RPMI8226 (cell line): ENCODE measurements around the gene GP2.
"Not testable (repeated sequence)": the region's sequence is repeated elsewhere in the genome, so short reads cannot be mapped to it uniquely, and the experiment has no call there.

Source experiments
- DNase-seq: peaks from one replicate; pipeline ENCODE4 v3.0.0-alpha.2; 2015

GP2 gene

DNA sequence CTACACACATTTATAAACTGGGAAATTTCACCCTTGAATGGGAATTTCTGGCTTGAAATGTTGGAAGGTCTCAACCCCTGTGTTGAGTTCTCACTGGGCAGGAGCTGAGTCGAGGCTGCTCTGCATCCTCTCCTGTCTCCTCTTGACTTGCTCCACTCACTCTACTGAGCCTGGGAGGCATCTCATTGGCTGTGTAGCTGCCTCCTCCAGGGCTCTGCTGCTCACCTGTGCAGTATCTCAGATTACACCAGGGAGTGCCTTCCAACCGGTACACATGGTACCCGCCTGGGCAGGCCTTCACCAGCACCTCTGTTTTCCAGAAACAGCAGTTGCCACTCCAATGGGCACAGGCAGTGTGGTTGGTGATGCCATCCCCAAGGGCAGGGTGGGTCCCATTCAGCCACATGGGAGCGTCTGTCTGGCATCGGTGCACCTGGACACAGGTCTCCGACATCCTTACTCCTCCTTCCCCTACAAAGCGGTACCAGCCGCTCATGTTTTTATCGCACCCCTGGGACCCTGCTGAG, 3.7 kb downstream of the GP2 start:
- no peak for DNase-seq

DNA sequence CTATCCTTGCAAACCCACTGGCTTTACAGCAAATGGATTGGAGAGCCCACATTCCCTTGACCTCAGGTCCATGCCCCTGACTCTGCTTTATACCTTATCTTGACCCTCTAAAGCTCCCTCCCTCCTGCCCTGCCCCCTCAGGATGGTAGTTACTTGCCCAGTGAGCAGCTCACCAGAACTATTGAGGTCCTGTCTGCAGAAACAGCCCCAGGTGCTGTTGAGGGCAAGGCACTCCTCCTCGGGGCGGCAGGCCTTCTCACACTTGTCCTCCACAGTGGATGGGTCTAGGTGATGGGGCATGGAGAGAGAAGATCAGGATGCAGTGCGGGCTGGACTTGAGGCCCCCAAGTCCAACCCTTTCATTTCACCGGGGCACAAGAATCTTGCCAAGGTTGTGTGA, 4.6 kb downstream of the GP2 start:
- no peak for DNase-seq

DNA sequence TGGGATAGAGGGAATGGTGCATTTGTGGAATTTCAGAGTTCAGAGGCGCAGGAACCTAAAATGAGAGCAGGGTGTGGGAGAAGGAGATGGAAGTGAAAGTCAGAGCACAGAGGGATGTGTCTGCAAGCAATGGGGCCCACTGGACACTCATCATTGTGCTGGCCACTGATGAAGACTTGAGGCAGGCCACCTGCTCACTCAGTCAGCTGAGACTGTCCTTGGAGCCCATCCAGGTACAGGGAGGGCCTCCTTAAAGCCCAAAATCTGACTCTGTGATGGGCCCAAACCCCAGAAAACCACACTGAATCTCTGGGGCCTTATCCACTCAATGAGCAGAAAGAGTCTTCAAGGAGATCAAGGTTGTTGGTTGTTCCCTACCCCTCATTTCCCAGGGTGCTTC, 5.6 kb downstream of the GP2 start:
- DNase-seq: no peak

DNA sequence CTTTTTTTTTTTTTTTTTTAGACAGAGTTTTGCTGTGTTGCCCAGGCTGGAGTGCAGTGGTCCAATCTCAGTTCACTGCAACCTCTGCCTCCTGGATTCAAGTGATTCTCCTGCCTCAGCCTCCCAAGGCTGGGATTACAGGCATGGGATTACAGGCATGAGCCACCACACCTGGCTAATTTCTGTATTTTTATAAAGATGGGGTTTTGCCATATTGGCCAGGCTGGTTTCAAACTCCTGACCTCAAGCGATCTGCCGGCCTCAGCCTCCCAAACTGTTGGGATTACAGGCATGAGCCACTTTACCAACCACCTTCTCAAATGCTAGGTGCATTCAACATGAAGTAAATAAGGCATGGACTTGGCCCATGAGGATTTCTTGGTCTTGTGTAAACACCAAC, 6.3 kb downstream of the GP2 start:
- not testable (repeated sequence) for DNase-seq

DNA sequence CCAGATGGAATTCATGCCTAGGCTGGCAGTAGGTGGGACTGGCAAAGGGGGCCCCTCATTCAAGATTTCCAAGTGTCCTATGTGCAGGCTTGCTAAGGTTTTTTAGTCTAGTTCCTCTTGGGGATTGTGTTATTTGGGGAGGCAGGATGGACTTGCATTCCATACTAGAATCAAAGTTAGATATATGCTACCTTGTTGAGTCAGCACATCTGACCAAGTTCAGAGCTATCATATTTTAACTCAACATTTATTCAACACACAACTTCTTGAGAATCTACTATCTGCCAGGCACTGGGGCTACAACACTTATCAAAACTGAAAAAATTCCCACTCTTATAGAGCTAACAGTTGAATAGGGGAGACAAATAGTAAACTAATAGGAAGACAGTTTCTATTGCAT, 6.7 kb downstream of the GP2 start:
- no peak for DNase-seq

DNA sequence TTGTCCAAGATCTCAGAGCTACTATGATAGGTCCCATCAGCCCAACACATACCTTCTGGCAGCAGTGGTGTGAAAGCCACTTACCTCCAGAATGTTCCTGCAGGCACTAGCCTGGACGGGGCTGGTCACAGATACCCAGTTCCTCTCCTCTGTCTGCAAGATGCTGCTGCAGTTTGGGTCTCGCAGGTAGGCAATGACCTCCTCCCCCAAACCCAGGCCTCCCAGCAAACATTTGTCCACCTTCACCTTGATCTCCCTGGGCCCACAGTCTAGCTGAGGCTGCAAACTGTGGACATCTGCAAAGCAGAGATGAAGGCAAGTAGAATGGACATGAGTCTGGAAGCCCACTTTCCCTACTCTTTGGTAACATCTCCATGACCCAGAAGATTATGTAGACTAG, 7.1 kb downstream of the GP2 start:
- no peak for DNase-seq

DNA sequence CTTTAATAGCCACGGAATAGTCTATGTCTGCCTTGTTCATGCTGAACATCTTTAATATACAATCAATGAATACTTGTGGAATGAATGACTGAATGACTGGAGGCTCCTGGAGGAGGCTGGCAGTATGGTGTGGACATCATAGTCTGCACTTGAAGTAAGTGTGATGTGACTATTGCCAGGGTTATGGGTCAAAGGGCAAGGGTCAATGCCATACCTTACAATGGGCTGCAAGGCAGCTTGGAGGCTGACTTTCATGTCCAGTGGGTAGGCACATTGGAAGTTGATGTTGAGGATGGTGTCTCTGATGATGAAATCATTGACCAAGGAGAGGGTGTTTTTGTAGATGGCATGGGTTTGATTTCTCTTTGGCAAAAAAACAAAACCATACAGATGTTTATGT, 7.9 kb downstream of the GP2 start:
- DNase-seq: no peak

DNA sequence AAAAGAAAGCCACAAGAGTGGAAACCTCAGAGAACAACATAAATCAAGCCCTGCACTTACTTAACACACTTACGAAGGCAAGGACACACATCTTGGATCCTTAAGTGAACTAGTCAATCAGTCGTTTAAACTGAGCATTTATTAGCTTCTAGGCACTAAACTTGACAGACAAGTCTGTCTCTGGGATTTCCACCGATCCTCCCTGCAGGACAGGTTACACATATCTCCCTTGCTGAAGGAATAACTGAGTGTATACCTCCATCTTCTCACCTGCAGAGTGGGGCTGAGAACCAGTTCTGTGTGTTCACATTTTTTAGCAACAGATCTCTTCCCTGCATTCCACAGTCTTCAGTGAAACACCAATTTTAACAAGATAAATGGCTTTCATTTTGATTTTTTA, 8.9 kb downstream of the GP2 start:
- no peak for DNase-seq

DNA sequence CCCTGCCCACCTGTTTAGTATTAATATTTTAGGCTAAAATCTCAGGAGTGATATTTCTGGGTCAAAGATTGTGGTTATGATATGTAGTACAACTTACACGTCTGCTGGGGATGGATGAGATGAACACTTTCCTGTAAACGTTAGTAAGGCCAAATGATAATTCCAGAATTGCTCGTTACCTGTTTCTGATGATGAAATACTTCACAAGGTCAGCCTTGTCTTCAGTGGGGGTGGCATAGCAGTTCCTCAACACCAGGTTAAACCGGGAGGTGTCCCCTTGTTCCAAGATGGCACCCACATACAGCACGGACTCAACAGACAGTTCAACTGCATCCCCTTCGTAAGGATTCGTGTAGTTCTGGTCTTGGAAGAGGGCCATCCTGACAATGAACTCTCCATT, 9.3 kb downstream of the GP2 start:
- DNase-seq: no peak

DNA sequence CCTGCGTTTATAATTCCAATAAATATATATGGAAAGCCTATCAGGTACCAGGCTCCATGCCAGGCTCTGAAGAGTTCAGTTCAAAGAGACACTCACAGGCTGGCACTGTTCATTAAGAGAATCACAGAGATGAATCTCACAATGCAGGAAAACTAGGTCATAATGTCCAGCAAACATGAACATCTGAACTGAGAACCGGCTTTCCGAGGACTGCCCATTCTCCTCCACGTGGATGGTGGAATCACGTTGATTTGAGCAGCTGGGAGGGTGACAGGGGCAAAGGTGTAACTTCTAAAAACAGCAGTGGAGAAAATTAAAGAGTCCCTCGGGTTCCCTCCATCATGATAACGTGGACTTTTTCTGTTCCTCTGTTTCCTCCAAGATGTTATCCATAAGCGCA, 10.2 kb downstream of the GP2 start:
- DNase-seq: no peak

DNA sequence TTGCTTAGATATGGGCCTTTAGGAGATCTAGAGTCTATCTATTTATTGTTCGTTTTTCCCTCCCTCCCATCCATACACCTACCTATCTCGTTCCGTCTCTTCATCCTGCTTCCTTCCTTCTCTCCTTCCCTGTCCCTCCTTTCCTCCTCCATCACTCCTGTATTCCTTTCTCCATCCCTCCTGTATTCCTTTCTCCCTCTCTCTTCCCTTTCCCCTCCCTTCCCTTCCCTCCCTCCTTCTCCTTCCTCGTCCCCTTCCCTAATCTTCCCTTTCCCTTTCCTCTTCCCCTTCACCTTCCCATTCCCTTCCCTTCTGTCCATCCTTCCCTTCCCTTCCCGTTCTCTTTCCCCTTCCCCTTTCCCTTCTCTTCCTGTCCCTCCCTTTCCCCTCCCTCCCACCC, 10.6 kb downstream of the GP2 start:
- DNase-seq: no peak

DNA sequence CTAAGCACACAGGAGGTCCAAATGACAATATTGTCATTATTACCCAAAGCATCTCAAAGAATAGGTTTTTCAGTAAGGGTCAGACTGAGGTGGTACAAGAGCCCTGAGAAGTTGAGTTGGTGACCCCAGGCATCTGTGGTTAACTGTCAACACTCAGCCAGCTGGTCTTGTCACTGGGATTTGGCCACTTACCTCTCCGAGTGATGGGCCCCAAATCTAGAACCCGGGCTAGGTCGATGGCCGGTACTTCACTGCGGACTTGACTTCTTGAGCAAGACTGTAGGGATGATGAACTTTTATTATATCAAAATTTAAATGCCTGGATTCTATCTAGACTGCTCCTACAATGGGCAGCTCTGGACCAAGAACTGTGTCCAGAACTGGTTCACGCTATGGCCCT, 11.5 kb downstream of the GP2 start:
- DNase-seq: no peak

DNA sequence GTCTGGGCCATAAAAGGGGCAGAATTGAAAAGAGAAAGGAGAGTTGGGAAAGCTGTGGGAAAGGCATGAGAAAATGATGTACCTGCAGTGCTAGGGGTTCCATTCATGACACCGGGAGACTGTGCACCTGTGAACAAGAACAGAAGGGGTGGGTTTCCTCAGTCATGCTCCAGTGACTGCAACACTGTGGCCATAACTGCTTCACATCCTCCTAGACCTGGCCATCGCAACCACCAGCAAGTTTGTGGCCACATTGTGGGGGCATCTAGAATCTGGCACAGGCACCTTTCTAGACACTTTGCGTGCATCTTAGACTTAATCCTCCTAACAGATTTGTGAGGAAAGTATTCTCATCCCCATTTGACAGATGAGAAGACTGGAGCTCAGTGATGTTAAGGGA, 12.7 kb downstream of the GP2 start:
- DNase-seq: no peak

DNA sequence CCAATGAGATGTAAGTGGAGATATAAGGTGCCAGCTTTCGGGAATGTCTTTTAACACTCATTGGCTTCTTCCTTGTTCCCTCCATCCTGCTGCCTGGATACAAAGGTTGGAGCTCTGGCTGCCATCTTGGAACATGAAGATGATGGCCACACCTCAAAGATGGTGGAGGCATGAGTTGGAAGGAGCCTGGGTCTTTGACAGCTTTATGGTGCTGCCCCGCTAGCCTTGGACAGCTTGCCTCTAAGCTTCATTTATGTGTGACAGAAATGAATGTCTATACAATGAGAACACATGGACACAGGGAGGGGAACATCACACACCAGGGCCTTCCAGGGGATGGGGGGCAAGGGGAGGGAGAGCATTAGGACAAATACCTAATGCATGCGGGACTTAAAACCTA, 13.6 kb downstream of the GP2 start:
- no peak for DNase-seq

DNA sequence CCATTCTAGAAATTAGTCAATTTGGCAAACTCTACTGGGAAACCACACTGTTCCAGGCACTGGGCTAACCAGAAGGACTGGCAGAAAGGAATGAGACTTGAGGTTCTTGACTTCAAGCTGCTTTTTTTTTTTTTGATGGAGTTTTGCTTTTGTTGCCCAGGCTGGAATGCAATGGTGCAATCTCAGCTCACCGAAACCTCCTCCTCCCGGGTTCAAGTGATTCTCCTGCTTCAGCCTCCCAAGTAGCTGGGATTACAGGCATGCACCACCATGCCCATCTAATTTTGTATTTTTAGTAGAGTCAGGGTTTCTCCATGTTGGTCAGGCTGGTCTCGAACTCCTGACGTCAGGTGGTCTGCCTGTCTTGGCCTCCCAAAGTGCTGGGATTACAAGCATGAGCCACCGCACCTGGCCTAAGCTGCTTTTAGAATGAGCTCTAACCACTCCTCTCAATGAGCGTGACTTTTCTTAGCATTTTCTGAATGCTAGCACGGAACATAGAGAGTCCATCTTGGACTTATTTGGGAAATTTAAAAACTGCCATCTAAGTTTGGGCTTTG, 14.7 kb downstream of the GP2 start:
- DNase-seq: not testable (repeated sequence)

DNA sequence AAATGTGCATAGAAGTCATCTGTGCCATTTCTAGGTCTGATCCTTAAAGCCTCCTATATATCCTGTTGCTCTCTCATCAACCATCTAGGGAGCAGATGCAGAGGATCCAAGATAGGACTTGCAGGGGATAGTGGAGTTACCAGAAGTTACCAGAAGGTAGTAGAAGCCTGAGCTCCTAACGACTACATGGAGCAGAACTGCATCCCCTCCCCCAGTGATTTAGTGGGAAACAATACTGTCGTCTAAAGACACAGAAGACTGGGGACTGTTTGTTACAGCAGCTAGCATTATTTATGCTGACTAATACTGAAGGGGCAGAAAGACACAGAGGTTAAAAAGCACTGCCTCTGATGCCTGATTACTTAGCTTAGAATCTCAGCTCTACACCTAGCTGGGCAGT, 15.8 kb downstream of the GP2 start:
- DNase-seq: no peak

DNA sequence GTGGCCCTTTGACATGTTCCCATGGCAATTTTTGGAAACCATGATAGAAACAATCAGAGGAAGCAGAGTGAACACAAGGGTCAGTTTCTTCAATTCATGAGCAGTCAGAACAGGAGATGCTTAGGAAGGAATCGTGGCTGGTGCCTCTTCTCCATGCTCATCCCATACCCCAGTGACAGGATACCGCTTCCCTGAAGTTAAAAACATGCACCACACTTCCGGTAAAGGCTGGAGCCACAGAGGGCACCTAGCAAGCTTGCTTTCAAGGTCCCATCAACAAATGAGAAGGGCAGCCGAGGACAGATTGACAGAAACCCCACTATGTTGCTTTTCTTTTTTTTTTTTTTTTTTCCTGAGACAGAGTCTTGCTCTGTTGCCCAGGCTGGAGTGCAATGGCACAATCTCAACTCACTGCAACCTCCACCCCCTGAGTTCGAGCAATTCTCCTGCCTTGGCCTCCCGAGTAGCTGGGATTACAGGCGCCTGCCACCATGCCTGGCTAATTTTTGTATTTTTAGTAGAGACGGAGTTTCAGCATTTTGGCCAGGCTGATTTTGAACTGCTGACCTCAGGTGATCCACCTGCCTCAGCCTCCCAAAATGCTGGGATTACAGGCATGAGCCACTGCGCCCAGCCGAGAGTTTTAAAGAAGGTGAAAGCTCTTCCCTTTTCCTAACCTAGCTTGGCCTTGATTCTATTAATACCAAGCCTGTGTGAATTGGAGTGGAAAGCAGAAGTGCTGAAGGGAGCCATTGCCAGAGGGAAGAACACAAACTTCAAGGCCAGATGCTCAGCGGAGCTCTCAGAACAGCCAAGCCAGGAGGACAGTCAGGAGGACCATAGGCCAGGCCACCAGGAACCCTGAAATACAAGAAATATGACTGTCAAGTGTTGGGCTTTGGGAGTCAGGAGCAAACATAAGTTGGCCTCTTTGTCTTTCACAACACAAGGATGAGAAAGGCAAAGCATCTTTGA, 16.6 kb downstream of the GP2 start:
- DNase-seq: no peak

DNA sequence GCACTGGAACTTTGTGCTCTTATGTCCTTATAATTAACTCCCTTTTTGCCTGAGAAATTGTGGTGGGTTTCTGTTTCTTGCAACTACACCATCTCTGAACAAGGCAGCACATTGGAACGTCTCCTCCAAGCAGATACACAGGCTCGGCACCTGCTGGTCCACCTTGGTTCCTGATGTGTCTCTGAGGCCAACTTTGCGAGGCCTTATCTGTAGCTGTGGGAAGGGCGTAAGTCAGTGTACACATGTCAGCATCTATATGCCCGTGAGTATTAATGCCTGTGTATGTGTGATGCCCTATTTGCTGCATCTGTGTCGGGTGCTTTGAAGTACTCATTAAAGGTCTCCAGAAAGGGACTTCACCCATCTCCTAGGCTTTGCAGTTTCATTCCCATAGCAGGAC, 17.5 kb downstream of the GP2 start:
- no peak for DNase-seq

DNA sequence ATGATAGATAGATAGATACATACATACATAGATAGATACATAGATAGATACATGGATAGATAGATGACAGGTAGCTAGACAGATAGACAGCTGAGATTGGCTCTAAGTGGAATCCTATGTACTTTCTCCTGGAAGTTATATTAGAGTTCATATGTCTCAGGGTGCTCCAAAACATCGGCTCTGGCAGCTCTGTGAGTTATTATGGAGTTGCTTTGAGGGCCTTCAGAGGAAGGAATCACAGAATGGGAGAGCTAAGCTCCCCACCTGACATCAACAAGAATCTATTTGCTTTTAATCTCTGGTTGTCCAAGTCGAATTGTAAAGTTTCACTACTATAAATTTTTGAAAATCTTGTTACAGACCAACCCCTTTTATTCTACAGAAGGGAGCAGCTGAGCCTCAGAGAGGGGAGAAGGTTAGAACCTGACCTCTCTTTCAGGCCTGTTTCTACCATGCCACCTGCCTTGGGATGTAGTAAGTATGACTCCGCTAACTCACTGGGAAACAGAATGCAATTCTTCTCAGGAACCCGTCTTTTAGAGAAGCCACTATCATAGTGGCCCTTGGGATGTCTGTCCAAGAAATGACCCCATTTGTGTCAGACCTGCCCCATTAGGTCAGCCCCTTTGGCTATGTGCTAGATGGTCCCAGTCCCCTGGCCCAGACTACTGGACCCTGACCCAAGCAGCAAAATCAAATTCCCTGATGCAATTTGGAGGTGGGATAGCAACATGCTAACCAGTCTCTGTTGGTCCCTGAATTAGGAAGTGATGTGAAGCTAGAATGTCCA, 18.3 kb downstream of the GP2 start:
- DNase-seq: no peak

DNA sequence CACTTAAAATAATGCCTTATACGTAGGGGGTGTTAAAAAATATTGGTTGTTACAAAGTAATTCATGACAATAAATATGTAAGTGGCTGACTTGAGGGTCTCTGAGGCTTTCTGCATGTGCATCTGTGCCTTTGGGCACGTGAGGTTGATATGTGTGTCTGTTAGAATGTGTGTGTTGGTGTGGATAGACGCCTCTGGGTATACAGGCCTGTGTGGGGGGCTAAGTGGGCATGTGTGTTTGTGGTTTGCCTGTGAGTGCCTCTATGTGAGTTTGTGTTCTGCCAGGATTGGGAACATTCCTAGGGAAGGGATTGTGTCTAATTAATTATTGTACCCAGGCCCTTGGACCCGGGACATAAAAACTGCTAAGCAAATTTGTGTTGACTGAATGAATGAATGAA, 19.0 kb downstream of the GP2 start:
- no peak for DNase-seq

DNA sequence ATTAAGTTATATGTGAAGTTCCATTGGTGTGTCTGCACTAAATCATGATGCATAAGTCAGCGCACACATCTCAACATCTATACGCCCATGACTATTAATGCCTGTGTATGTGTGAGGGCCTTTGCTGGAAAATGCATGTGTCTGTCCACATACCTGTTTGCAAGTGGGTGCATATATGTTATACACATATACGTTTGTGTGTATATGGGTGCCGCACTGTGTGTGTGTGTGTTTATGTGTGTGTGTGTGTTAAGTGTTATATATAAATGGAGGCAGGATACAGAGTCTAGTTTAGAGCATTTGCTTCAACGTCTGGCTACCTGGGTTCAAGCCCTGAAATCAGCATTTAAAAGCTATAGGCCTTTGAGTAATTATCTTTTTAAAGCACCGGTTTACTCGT, 19.5 kb downstream of the GP2 start:
- no peak for DNase-seq

DNA sequence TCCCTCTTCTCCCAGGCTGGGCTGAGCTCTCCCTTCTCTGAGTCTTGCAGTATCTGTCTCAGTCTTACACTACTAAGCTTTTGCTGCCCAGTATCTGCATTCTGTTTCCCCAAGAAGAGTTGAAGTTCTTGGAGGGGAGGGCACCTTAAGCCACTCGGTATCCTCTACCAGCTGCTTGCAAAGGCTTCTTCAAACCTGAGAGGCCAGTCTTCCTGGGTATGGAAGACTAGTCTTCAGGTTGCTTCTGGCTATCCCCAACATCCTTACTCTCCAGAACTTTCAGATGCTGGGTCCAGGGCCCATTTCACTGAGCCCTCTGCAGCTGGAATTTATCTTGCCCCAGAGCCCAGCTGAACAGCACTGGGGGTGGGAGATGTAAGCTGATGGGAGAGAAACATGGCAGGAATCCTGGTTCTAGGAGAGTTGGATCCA, 20.1 kb downstream of the GP2 start:
- no peak for DNase-seq

DNA sequence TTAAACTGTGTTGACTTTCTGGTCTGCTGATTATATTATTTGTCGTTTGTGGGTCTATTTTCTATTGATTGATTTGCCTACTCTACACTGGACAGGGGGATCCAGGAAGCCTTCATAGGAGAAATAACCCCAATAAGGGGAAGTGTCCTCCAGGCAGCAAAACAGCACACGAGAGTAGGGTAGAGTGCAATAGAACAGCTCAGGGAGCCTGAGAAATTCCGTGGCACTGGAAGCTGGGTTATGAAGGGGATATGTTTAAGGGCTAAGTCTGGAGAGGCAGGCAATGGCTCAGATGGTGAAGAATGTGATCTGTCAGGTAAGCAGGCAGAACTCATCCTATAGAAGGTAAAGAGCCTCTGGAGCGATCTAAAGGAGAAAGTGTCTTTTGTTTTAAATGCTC, 20.9 kb downstream of the GP2 start:
- no peak for DNase-seq

DNA sequence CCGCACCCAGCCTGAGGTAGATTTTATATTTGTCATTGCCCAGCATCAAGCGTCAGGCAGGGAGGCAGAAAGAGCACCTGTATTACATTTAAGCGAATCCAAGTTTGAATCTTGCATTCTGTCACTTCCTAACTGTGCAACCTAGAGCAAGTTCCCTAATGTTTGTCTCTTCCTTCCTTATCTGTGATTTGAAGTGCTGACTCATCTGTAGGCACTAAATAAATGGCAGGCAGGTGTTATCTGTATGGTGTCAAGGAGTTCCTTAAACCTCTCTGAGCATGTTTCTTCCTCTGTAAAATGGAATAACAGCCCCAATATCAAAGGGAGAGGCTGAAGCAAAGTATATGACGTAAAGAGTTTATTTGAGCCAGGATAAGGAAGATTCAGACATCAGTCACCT, 24.3 kb downstream of the GP2 start:
- DNase-seq: no peak
